Hepatocyte (in vitro differentiated cells): ENCODE measurements around the gene ATP1A1. TPM values are rescaled to one million over a fixed set of nuclear protein-coding genes. Genes with fewer than 3 reads are reported as not detected.

ENCODE experiments used
- DNase-seq: peaks from one replicate; pipeline ENCODE4 v3.0.0-alpha.2; 2016; ENCODE audit warnings: low spot score
- H2AFZ ChIP-seq: fragments of 200-600 bp; sonication (generic); 2 replicates; pipeline ENCODE4 v1.6.0; 2016; ENCODE audit warnings: antibody characterized with exemption, mild to moderate bottlenecking
- H3K27ac ChIP-seq: fragments of 200-600 bp; sonication (generic); 2 replicates; pipeline ENCODE4 v1.5.1; 2016; ENCODE audit warnings: mild to moderate bottlenecking
- H3K27me3 ChIP-seq: fragments of 200-600 bp; sonication (generic); 2 replicates; pipeline ENCODE4 v1.6.1; 2016
- H3K36me3 ChIP-seq: fragments of 200-600 bp; sonication (generic); replicated peaks from 2 replicates; pipeline ENCODE4 v1.5.1; 2016; ENCODE audit warnings: low read depth; ENCODE audit not compliant: insufficient read depth
- H3K4me1 ChIP-seq: fragments of 200-600 bp; sonication (generic); 2 replicates; pipeline ENCODE4 v1.5.1; 2016; ENCODE audit warnings: mild to moderate bottlenecking, moderate library complexity; ENCODE audit not compliant: insufficient read depth
- H3K4me2 ChIP-seq: fragments of 200-600 bp; sonication (generic); 2 replicates; pipeline ENCODE4 v1.6.0; 2016
- H3K4me3 ChIP-seq: fragments of 200-600 bp; sonication (generic); 2 replicates; pipeline ENCODE4 v1.5.1; 2016; ENCODE audit warnings: mild to moderate bottlenecking
- H3K79me2 ChIP-seq: fragments of 200-600 bp; sonication (generic); 2 replicates; pipeline ENCODE4 v1.6.0; 2017; ENCODE audit warnings: mild to moderate bottlenecking
- H3K9me2 ChIP-seq: fragments of 200-600 bp; sonication (generic); replicated peaks from 2 replicates; pipeline ENCODE4 v1.6.0; 2017; ENCODE audit warnings: mild to moderate bottlenecking; ENCODE audit not compliant: insufficient read depth
- H3K9me3 ChIP-seq: fragments of 200-600 bp; sonication (generic); 2 replicates; pipeline ENCODE4 v1.5.1; 2016; ENCODE audit warnings: low read depth, mild to moderate bottlenecking
- H4K20me1 ChIP-seq: fragments of 200-600 bp; sonication (generic); 2 replicates; pipeline ENCODE4 v1.6.0; 2016; ENCODE audit warnings: mild to moderate bottlenecking; ENCODE audit not compliant: insufficient read depth, poor library complexity, severe bottlenecking
- EZH2 ChIP-seq: fragments of 200-600 bp; sonication (generic); IDR thresholded peaks from 2 replicates; pipeline ENCODE4 v1.6.1; 2016; ENCODE audit warnings: antibody characterized with exemption, mild to moderate bottlenecking, borderline replicate concordance
- EZH2phosphoT487 ChIP-seq: fragments of 200-600 bp; sonication (generic); IDR thresholded peaks from one replicate; pipeline ENCODE4 v1.6.1; 2018; ENCODE audit warnings: antibody characterized with exemption, mild to moderate bottlenecking, low read depth, moderate library complexity; ENCODE audit not compliant: unreplicated experiment, severe bottlenecking
- WGBS: methylation state at CpG from one replicate; pipeline ENCODE4 v1.1.6; 2016; ENCODE audit warnings: low lambda C conversion rate; ENCODE audit errors: missing lambda C conversion rate; 5-methylcytosine and 5-hydroxymethylcytosine counted together
- polyA plus RNA-seq: library from polyadenylated mRNA; unstranded; fragments of >200 nt; fragmentation: Nextera tagmentation; extraction: Ambion mirVana; gene quantifications from 2 replicates; pipeline ENCODE4 v1.2.1, GENCODE V29; 2016
- total RNA-seq: library from RNA; depleted of rRNA; stranded (reverse); fragments of >200 nt; gene quantifications from 2 replicates; pipeline ENCODE4 v1.2.3, GENCODE V29; 2014
- TF ChIP-seq, protein P1 (sequence below): fragments of 200-600 bp; sonication (generic); IDR thresholded peaks from 2 replicates; pipeline ENCODE4 v1.5.1; 2016; ENCODE audit warnings: antibody characterized with exemption, mild to moderate bottlenecking; ENCODE audit not compliant: poor library complexity

ATP1A1 gene
- total and polyA plus RNA-seq, 2 experiments from 2014 or later, result 412 to 559 TPM

DNA sequence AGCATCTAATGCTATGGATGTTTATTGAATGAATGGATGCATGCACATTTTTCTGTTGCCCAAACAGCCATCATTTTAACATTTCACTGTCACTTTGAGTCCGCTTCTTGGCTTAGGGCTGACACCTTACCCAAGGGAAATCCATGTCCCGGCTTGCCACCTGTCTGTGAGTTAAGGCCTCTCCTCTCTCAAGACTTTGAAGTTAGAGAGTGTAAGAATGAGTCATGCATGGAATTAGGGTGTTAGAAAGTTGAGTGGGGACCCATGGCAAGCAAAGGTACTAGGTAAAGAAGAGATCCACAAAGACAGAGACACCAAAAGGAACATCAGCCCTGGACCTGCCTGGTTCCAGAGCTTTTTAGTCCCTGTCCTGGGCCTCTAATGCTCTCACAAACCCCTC lies 35.1 kb downstream of the ATP1A1 start:
- Histone ChIP-seq H2AFZ (no peak overlapping the region), H3K79me2 (no peaks in the 10 kb centered on the region), H3K4me2 (no peak overlapping the region), H3K9me2 (no peaks in the 10 kb centered on the region), H3K36me3 (no peaks in the 10 kb centered on the region), H3K27ac (no peak overlapping the region), H3K4me1 (peaks cover 8% of the 10 kb centered on the region), H3K4me3 (no peak overlapping the region), H4K20me1 (no peaks in the 10 kb centered on the region), H3K9me3 (no peaks in the 10 kb centered on the region), H3K27me3 (no peaks in the 10 kb centered on the region)
- no peak for DNase-seq
- TF ChIP-seq EZH2 (no peak), EZH2phosphoT487 (no peak)
- TF ChIP-seq, protein P1, sequence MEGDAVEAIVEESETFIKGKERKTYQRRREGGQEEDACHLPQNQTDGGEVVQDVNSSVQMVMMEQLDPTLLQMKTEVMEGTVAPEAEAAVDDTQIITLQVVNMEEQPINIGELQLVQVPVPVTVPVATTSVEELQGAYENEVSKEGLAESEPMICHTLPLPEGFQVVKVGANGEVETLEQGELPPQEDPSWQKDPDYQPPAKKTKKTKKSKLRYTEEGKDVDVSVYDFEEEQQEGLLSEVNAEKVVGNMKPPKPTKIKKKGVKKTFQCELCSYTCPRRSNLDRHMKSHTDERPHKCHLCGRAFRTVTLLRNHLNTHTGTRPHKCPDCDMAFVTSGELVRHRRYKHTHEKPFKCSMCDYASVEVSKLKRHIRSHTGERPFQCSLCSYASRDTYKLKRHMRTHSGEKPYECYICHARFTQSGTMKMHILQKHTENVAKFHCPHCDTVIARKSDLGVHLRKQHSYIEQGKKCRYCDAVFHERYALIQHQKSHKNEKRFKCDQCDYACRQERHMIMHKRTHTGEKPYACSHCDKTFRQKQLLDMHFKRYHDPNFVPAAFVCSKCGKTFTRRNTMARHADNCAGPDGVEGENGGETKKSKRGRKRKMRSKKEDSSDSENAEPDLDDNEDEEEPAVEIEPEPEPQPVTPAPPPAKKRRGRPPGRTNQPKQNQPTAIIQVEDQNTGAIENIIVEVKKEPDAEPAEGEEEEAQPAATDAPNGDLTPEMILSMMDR, result no peak
- 94% methylated on average over 2 of the region's 2 CpGs for WGBS

DNA sequence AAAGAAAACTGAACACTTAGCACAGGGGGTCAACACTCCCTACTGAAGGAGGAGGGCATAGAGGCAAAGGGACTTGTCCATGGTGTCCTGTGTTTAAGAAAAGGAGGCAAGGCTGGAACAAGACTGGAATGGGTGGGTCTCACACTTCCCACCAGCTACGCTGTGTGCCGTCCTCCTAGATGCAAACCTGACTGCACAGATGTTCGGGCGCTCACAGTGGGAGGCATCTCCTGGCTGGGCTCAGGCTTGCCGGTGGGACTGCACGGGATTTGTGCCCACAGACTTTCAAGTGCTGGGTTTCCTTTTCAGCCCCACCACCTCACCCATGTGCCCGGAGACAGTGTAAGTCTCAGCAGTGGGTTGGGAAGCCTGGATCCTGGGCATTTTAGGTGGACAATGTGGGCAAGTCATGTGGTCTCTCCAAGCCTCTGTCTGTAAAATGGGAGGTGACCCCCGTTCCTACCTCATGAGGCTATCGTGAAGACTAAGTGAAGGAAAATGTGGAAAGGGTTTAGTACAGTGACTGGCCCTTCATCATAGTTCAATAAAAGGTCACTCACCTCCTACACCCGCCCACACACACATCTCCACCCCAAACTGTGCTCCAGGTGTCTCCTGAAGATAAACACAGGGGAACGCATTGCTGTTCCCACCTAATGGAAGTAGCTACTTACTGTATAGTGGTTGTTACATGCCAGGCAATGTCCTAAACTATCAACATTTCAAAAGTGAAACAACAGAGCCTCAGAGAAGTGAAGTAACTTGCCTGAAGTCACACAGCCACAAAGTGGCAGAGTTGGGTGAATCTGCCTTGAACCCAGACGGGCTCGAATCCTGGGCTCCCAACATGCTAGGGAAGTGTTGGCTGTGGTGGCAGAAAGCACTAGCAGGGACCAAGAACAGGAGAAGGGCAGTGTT lies 36.0 kb downstream of the ATP1A1 start:
- no peak overlapping the region for H2AFZ ChIP-seq
- no peaks in the 10 kb centered on the region for H3K9me2 ChIP-seq
- peaks cover 8% of the 10 kb centered on the region for H3K4me1 ChIP-seq
- H3K9me3 ChIP-seq, result no peaks in the 10 kb centered on the region
- H3K4me3 ChIP-seq, result no peak overlapping the region
- WGBS, result 93% methylated on average over 13 of the region's 13 CpGs
- TF ChIP-seq EZH2phosphoT487, result no peak
- TF ChIP-seq, protein P1, result no peak
- TF ChIP-seq EZH2, result no peak
- no peaks in the 10 kb centered on the region for H3K27me3 ChIP-seq
- H4K20me1 ChIP-seq, result no peaks in the 10 kb centered on the region
- H3K36me3 ChIP-seq, result no peaks in the 10 kb centered on the region
- DNase-seq, result no peak
- H3K79me2 ChIP-seq, result no peaks in the 10 kb centered on the region
- no peak overlapping the region for H3K4me2 ChIP-seq
- peak overlapping the region; percentile 70 for H3K27ac ChIP-seq

DNA sequence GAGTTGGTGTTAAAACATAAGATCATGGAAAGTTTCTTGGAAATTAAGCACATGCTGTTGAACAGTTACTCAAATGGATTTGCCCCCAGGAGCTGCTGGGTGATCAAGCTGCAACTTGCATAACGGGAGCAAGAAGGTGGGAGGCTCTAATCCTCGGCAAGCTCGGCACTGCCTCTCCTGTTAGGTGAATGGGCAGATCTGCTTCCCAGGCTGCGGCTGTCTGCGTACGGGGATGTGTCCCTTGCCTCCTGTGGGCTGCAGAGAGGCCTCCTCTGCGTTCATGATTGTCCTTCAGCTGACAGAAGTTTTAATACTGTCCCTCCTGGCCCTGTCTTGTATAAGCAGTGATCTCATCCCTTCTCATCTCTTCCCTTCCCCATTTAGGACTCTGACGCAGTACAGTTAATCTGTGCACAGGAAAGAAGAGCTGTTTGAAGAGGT lies 36.7 kb downstream of the ATP1A1 start:
- TF ChIP-seq EZH2phosphoT487, result no peak
- TF ChIP-seq, protein P1, result no peak
- no peak for TF ChIP-seq EZH2
- no peaks in the 10 kb centered on the region for H3K9me3 ChIP-seq
- 62% methylated on average over 8 of the region's 8 CpGs for WGBS
- peaks cover 8% of the 10 kb centered on the region for H3K4me1 ChIP-seq
- H4K20me1 ChIP-seq, result no peaks in the 10 kb centered on the region
- H3K27ac ChIP-seq, result peak overlapping the region; percentile 70
- no peak overlapping the region for H3K4me2 ChIP-seq
- no peaks in the 10 kb centered on the region for H3K27me3 ChIP-seq
- no peaks in the 10 kb centered on the region for H3K36me3 ChIP-seq
- no peak overlapping the region for H2AFZ ChIP-seq
- H3K79me2 ChIP-seq, result peaks cover 4% of the 10 kb centered on the region
- DNase-seq, result no peak
- no peaks in the 10 kb centered on the region for H3K9me2 ChIP-seq
- H3K4me3 ChIP-seq, result no peak overlapping the region
